SW 1271 (cell line): ENCODE data around the gene SPDEF.

Experiments
- DNase-seq, 2 experiments: peaks; one replicate each; lab custom pipeline; 2025; lab: John Stamatoyannopoulos, UW

The SPDEF gene

DNA sequence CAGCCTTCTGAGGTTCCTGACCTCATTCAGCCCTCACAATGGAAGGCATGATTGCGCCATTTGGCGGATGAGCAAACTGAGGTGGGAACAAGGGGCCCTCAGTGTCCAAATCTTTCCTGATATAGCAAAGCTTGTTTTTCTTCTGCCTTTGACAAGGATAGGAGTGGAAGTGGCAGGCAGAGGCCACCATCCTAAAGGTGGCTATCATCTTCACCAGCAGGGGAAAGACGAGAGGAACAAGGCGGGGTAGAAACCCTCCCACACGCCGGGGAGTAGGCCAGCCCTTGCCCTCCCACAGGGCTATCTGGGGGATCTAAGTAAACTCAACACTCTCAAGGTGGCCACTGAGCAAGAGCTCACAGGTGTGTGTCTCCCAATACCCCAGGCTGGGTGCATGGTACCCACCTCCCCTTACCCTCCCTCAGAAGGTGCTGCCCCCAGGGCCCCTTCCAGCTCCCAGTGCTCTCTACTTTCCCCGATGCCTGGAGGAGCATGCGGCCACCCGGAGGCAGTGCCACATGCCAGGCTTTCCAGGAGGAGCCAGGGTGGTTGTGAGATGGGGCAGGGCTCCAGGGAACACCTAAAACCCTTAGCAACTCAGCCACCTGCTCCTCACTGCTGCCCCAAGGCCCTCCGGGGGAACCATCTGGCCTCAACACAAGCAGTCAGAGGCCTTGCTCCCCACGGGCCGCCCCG lies 11.2 kb downstream of the SPDEF start:
- no peak for DNase-seq

DNA sequence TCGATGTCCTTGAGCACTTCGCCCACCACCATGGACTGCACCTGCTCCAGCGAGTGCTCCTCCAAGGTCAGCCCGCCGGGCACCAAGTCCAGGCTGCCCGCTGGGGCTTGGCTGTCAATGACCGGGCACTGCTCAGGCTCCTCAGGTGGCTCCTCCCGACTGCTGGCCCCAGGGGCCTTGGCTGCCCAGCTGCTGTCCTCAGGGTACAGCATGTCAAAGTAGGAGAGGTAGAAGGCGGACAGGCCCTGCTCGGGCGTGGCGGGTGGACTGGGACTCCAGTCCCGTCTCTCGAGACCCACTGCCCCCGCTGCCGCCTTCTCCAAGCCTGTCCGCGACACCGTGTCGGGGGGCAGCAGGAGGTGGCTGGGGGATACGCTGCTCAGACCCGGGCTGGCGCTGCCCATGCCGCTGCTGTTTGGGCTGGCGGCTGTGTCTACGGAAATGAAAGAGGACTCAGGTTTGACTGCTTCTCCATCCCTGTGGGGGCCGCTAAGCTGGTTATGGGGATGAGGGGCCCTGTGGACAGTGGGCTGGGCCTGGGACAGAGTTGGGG lies 12.0 kb downstream of the SPDEF start:
- DNase-seq = no peak

DNA sequence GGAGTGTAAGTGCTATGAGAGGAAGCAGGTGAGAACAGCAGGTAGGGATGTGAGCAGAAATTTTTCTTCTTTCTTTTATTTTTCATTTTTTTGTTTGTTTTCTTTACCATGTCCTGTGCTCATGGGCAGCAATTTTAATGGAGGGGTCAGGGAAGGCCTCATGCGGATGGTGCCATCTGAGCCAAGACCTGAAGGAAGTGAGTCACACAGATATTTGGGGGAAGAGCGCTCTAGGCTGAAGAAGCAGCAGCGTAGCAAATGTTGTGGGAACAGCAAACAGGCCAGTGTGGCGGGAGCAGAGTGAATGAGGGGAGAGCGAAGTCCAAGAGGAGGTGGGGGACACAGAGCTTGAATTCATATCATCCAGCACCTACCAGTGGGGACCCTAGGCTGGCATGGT lies 12.7 kb downstream of the SPDEF start:
- no peak for DNase-seq

DNA sequence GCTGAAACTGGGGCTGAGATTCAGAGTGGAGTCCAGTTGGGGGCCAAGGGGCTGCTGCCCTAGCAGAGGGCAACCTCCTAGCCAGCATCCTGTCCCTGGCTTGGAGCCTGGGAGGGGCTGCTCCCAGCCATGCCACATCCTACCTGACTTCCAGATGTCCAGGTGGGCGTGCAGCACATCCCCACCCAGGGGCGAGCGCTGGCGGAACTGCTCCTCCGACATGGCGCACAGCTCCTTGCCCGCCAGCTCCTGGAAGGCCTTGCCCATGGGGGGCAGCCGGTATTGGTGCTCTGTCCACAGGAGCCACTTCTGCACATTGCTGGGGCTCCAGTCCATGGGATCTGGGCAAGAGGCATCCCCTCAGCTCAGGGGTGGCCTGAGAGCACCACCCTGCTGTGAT lies 15.3 kb downstream of the SPDEF start:
- DNase-seq = no peak

DNA sequence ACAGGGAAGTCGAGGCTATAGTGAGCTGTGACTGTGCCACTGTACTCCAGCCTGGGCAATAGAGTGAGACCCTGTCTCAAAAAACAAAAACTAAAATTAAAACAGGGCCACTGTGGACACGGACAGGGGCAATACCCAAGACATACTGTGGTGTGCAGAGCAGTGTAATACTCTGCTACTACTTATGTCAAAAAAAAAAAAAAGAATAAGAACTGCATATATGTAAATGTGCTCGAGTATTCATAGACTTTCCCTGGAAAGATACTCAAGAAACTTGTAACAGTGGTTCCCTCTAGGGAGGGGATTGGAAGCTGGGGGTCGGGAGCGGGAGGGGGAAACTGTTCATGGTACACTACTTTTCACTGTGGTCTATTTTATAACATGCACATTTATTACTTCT lies 15.9 kb downstream of the SPDEF start:
- DNase-seq = no peak

DNA sequence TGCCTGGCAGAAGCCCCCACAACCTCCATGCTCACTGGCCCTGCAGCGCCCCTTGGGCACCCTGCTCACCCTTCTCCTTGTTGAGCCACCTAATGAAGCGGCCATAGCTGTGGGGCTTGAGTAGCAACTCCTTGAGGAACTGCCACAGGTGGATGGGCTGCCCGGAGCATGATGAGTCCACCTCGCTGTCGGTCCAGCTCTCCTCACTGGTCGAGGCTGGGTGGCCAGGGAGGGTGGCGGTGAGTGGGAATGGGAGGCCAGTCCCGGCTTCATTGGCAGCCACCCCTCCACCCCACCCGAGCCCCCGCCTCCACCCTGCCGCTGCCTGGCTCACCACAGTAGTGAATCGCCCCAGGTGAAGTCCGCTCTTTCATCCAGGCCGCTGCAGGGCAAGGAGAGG lies 16.9 kb downstream of the SPDEF start:
- no peak for DNase-seq

DNA sequence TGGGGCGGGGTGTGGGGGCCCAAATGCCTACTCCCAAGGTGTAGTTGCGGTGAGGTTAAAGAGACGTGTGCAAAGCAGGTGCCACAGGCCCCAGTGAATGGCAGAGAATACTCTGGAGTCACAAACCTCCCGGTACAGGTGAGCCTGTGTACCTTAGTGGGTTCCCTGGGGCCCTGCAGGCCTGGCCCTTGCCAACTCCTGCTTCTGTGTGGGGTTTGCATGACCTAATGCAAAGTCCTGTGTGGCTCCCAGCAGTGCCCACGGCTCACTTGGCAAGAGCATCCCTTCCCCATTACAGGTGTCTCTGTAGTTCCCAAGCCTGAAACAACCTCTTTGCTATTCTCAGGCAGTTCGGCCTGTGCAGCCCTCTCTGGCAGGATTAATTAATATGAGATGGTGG lies 17.5 kb downstream of the SPDEF start:
- no peak for DNase-seq

DNA sequence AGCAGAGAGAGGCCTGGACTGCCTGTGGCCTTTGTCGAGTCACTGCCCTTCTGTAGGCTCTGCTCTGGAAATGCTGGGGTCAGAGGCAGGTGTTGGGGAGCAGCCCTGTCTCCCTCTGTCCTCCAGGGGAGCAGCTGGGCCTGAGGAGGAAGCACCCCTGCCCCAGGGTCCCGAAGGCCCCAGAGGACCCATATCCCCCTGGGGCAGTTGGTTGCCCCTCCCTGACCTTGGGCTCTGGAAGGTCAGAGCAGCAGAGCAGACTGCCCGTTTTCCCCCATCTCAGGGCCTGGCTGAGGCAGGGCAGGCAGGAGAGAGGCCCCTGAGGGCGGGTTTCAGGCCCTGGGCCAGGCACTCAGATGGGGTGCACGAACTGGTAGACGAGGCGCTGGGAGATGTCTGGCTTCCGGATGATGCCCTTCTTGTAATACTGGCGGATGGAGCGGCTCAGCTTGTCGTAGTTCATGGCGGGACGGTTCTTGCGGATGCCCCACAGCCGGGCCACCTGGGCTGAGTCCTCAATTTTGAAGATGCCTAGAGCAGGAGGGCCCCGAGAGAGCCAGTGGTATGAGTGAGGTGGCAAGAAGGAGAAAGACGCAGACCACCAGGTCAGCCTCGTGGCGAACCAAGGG lies 18.1 kb downstream of the SPDEF start:
- DNase-seq = no peak

DNA sequence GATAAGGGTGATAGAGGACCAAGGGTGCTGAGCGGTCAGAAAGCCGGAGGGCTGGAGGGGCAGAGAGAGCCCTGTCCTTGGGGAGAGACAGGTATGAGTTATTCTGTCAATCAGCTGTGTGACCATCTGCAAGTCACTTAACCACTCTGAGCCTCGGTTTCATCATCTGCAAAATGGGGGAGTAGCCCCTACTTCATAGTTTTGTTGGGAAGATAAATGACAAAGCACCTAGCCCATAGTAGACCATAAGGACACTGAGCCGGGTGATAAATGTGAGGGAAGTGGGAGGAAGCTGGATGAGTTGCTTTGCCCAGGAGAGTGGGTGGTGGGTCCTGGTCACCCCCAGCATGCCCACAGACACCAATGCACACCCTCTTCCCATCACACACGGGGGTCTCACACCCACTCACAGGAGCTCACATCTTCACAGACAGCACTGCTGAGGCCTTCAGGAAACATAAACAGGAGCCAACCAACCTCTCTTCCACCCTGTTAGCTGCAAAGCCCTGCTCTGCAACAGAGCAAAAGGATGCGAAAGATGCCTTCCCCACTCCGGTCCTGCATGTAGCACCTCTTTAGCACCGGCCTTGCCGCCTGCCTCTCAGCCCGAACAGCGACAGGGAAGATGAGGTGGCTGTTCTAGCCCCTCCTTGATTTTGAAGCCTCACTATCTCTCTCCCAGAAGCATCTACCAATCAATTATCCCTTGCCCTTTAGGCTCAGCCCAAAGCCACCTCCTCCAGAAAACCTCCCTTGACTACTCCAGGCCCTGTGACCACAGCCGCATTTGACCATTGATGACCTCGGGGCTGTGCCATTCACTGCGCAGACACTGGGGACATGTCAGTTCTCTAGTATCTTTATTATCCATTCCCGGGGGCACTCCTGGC lies 18.9 kb downstream of the SPDEF start:
- DNase-seq = no peak

DNA sequence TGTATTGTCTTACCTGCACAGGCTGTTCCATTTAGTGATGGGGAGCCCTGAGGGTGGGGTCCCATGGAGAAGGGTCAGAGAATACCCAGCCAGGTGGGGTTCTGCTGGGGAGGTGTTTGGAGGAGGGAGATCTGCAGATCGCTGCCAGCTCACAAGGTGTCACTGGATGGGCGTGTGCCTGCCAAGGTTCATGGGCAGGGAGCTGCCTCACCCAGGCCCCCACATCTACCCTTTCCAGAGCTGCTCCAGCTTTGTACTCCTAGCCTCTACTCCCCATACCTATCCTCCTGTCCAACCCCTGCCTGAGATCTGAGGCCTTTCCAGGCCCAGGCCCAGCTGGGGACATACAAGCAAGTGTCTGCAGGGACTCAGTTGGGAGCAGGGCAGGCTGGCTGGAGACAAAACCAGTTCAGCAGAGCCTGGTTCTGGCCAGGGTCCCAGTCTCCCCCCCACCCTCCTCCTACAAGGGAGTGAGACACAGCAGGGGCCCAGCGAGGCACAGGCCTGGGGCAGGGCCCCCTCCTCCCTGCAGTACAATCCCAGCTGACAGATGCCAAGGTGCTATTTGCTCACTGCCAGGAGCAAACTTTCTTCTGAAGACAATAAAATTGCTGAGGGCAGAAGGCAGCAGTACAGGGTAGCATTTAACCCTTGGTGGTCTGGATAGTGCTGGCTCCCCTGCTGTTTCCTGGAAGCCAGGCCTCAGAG lies 19.7 kb downstream of the SPDEF start:
- no peak for DNase-seq

DNA sequence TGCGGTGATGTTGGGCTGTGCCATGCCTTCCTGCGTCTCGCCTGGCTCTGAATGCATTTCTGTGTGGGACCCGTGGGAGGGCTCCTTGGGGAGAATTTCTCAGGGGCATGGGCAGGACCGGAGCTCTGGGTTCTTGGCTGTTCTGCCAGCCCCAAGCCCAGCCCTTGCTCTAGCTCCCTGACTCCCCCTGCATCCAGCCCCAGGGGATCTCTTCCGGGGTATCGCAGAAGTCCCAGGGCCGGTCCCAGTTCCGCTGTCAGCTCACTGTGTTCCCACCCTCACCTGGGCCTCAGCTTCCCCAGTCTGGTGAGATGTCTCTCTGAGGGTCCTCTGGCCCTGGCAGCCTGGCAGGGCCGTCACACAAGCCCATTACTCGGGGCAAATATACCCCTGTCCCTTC lies 20.5 kb downstream of the SPDEF start:
- no peak for DNase-seq

DNA sequence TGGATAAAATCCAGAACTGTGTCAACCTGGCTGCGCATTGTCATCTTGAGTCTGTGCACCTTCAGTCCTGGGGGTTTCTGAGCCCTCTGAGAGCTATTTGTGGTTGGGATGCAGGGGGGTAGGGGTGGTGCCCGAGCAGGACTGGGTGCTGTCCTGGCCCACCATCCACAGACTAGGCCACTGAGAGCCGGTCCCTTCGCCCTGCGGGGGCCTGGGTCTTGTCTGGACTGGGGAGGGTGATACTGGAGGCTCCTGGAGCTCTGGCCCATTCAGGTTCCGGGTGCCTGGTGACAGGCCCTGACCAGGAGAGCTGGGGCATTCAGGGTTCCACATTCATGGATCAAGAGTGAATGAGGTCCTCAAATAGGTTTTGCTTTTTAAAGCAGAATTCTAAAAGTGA lies 20.9 kb downstream of the SPDEF start:
- no peak for DNase-seq

DNA sequence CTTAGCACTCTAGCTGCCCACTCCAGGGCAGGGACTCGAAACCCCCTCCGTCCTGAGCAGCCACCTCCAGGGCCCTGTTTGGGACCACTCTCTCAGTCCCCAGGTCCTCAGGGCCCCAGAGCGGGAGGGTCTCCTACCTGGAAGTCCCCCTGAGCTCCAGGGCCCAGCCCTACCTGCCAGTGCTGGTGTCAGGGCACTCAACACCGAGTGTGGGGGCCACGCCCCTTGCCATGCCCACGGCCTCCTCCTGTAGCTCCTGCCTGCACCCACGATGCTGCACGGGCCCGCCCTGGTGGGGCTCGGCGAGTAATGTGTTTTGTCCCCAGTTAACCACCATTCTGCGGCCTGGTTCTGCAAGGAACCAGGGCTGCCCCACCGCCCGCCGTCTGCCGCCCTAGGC lies 21.5 kb downstream of the SPDEF start:
- DNase-seq = no peak

DNA sequence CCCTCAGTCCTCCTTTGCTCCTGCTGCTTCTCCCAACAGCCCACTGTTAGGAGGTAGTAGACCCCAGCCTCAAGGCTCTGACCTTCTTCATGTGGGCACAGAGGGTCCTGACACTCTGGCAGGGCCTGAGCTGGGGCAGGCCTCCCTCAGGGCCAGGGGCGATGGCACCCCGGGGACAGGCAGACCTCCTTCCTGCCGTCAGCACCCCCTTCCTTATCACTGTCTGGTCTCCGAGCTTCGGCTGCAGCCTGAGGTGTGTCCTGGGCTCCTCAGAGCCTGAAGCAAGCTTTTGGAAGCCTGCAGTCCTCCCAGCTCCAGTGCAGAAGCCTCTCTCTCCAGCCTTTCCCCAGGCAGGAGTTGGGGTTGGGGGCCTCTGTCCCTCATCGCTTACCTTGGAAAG lies 22.0 kb downstream of the SPDEF start:
- DNase-seq = no peak

DNA sequence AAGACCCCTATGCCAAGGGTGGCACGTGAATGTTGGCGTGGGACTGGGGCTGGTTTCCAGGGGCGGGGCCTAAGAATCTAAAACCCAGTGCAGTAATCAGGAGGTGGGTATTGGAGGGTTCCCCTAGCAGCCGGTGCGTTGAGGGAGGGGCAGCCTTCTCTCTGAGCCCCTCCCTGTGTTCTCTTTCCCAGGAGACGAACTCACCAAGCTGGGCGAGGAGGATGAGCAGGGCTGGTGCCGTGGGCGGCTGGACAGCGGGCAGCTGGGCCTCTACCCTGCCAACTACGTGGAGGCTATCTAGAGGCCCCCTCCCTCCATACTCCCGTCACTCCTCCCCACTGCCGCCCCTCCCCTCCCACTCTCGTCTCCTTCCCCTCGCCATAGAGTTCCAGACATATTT lies 23.9 kb downstream of the SPDEF start:
- DNase-seq = no peak

DNA sequence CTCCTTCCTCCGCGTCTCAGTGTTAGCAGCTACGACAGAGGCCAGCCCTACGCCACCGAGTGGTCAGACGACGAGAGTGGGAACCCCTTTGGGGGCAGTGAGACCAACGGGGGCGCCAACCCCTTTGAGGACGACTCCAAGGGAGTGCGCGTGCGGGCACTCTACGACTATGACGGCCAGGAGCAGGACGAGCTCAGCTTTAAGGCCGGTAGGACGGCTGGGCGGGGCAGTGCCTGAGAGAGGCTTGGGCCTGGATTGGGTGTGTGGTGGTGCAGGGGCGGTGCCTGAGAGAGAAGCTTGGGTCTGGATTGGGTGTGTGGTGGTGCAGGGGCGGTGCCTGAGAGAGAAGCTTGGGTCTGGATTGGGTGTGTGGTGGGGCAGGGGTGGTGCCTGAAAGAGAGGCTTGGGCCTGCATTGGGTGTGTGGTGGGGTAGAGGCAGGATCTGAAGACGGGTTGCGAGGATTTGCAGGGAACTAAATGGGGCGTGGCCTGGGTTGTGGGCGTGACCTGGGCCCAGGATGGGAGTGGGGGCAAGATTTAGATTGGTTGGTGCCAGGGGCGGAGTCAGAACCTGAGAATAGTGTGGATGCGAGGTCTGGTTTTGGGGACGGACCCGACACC lies 24.4 kb downstream of the SPDEF start:
- no peak for DNase-seq

DNA sequence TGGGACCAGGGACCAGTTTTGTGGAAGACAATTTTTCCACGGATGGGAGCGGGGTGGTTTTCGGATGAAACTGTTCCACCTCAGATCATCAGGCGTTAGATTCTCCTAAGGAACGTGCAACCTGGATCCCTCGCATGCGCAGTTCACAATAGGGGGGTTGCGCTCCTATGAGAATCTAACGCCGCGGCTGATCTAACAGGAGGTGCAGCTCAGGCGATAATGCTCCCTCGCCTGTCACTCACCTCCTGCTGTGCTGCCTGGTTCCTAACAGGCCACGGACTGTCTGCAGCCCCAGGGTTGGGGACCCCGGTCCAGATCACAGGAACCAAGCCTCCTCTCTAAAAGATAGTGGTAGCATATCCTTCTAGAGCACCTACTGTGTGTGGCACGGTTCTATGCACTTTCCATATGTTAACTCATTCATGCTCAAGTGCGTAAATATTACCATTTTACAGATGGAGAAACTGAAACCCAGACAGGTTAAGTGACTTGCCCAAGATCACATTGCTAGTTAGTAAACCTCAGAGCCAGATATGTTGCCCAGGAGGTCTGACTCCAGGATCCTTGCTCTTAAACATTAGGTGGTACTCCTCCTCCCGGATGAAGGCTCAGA lies 25.3 kb downstream of the SPDEF start:
- no peak for DNase-seq

DNA sequence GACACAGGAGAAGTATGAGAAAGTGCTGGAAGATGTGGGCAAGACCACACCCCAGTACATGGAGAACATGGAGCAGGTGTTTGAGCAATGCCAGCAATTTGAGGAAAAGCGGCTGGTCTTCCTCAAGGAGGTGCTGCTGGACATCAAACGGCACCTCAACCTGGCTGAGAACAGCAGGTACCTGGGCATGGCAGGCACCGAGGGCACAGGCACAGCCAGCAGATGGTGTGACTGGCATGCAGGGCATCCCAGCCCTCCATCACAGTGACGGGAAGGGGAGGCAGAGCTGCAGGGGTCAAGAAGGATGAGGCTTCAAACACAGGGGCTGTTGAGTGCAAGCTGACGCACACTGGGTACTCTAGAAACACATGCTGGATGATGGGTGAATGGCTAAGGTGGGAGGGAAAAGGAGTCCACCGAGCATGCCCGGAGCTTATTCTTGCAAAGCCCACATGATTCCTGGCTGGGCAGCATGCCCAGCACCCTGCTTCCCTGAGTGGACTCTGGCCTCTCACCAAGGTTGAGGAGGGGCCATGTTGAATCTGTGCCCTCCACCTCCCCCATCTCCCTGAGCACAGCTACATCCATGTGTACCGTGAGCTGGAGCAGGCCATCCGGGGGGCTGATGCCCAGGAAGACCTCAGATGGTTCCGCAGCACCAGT lies 26.3 kb downstream of the SPDEF start:
- no peak for DNase-seq

DNA sequence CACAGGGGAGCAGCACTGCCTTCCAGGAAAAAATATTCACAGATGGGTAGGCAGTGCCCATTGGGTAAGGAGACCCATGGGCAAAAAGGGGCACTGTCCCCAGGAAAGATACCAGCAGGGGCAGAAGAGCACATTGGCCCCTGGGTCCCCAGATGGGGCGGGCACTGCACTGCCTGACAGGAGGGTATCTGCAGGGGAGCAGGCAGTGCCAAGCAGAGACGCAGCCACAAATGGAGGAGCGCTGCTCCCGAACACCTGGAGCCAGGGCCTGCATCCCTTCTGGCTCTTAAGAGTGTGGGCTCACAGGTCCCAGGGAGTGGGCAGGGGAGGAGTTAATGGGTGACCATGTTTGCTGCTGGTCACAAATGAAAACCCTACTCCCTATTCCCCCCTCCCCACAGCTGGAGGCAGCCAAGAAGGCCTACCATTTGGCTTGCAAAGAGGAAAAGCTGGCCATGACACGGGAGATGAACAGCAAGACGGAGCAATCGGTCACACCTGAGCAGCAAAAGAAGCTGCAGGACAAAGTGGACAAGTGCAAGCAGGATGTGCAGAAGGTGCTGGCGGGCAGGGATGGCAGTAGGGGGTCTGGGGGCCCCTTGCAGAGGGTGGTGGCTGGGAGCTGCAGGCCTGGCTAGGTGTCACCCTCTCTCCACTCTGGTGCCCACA lies 27.0 kb downstream of the SPDEF start:
- no peak for DNase-seq
